Stimulated activated CD8-positive, alpha-beta memory T cell treated with anti-CD3 and anti-CD28 coated beads, Interleukin-12 subunit alpha, Interleukin-12 subunit beta, amount 100 ng/mL, for 4 hours (primary cell): Measurements from ENCODE around the gene PDK2.

ENCODE experiments used
- DNase-seq: peaks from one replicate; pipeline ENCODE4 v3.0.0-alpha.2; 2020; ENCODE audit warnings: low read depth

The PDK2 gene

GRCh38 chr17:50100921-50101345 is 5.8 kb downstream of the PDK2 start:
- no peak for DNase-seq

- no peak for DNase-seq
Measured at GRCh38 chr17:50101346-50102163, 6.4 kb downstream of the PDK2 start.

- DNase-seq: no peak
Measured at GRCh38 chr17:50102164-50102991, 7.2 kb downstream of the PDK2 start.

- no peak for DNase-seq
Measured at GRCh38 chr17:50103252-50103651, 8.1 kb downstream of the PDK2 start.

- no peak for DNase-seq
Measured at GRCh38 chr17:50103941-50104340, 8.8 kb downstream of the PDK2 start.

- DNase-seq: no peak
Measured at GRCh38 chr17:50105811-50106210, 10.7 kb downstream of the PDK2 start.

- DNase-seq: no peak
Measured at GRCh38 chr17:50106393-50107131, 11.4 kb downstream of the PDK2 start.

- no peak for DNase-seq
Measured at GRCh38 chr17:50107790-50108414, 12.8 kb downstream of the PDK2 start.

GRCh38 chr17:50108556-50108955 is 13.4 kb downstream of the PDK2 start:
- no peak for DNase-seq

- DNase-seq: no peak
Measured at GRCh38 chr17:50109207-50109606, 14.1 kb downstream of the PDK2 start.

GRCh38 chr17:50109785-50110184 is 14.6 kb downstream of the PDK2 start:
- DNase-seq: no peak

GRCh38 chr17:50110591-50111349 is 15.6 kb downstream of the PDK2 start:
- no peak for DNase-seq

GRCh38 chr17:50111673-50112655 is 16.8 kb downstream of the PDK2 start:
- DNase-seq: no peak

GRCh38 chr17:50112694-50113093 is 17.5 kb downstream of the PDK2 start:
- DNase-seq: no peak

GRCh38 chr17:50113624-50114320 is 18.6 kb downstream of the PDK2 start:
- no peak for DNase-seq

GRCh38 chr17:50114401-50114800 is 19.2 kb downstream of the PDK2 start:
- DNase-seq: no peak

GRCh38 chr17:50114849-50115357 is 19.8 kb downstream of the PDK2 start:
- DNase-seq: no peak

- DNase-seq: no peak
Measured at GRCh38 chr17:50115756-50116155, 20.6 kb downstream of the PDK2 start.
